Stimulated activated CD4-positive, alpha-beta T cell treated with anti-CD3 and anti-CD28 coated beads, Interleukin-15, amount 100 ng/mL, for 24 hours (primary cell): ENCODE data around the gene FSTL5.
"Not testable (repeated sequence)": the region's sequence is repeated elsewhere in the genome, so short reads cannot be mapped to it uniquely, and the experiment has no call there.

ENCODE experiments used
- DNase-seq: peaks from one replicate; pipeline ENCODE4 v3.0.0-alpha.2; 2020

FSTL5 gene

DNA sequence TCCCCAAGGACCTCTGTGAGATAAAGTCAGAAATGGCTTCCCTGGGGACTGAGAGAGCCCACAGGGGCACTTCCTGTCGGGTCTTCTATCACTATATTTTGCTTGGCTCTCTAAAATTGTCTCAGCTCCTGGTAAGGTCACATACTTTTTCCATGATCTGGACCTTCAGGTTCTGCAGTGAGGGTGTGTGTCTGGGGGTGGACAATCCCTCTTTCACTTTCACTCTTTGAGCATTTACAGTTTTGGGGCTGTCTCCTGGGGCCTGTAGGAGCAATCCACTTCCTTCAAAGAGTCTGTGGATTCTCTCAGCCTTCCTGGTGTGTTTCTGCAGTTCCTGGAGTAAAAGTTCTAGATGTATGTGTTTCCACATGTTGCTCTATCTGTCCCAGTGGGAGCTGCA is 335.7 kb downstream of the FSTL5 start:
- no peak for DNase-seq

DNA sequence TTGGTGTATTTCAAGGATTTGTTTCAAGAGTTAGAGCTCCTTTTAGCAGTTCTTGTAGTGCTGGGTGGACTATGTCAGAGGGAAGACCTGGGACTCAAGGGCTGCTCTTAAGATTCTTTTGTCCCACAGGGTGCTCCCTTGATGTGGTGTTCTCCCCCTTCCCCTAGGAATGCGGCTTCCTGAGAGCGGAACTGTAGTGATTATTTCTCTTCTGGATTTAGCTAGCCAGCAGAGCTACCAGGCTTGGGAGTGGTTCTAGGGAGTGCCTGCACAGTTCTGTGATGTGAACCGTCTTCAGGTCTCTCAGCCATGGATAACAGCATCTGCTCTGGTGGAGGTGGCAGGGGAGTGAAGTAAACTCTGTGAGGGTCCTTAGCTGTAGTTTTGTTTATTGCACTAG is 336.8 kb downstream of the FSTL5 start:
- DNase-seq = no peak

DNA sequence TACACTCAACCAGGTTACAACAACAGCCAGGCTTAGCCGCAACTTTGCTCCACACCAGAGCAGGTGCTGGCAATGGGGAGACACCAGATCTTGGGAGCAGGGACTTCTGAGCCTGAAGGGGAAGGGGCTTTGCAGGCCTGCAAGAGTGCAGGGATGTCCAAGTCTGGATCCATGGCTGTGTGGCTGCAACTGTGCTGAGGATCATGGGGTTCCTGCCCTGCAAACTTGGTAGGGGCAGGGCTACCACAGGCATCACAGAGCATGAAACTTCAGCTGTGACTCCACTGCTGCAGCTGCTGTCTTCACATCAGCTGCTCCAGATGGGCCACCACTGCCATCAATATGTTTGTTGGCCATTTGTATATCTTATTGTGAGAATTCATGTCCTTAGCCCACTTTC is 340.4 kb downstream of the FSTL5 start:
- DNase-seq = no peak

DNA sequence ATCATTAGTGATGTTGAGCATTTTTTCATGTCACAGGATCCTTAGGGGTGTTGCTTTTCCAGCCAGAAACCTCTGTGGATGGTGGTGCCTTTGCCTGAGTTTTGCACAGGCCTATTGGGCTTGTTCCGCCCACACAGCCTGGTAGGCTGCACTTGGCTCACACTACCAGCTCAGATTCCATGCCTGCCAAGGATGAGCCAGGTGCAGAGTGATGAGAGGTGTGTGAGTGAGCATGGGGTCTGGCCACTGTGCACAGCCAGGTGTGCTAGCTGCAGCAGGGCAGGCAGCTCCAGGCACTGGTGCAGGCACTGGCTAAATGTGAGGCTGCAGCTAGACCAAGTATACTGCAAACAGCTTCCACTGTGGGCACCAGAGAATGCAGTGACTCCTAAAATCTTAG is 341.6 kb downstream of the FSTL5 start:
- no peak for DNase-seq

- no peak for DNase-seq
Observed at GRCh38 chr4:161817914-161818313, 345.9 kb downstream of the FSTL5 start.

DNA sequence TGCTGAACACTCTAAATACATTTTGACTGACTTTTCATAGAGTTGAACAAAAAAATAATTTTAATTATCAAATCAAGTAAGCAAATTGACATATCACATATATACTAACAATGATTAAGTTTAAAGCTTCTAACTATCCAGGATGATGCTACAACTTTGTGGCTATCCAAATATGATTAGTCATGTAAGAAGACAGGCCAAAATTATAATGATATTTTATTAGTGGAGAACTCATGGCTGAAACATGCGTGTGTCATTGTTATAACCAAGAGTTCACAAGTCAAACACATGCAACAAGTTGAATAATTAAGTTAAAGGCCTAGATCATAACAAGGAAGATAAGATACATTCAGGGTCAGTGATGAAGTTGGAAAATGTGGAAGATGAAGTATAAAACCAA is 346.8 kb downstream of the FSTL5 start:
- no peak for DNase-seq

- DNase-seq = no peak
Observed at GRCh38 chr4:161815841-161816240, 348.0 kb downstream of the FSTL5 start.

DNA sequence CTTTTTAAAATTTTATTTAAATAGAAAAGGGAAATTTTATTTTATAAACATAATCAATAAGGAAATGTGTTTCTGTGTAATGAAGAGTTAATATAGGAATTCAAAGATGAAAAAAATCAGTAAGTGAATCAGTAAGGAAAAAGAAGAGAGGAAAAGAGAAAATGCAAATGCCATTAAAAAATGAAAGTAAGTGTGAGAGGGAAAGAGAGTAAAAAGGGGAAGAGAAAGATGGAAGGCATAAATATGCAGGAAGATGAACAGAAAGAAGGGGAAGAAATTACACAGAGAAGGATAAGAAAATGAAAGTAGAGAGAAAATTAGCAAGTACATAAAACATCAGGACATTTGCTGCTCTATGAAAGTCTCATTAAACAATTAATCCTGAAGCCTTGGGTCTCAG is 349.9 kb downstream of the FSTL5 start:
- no peak for DNase-seq

- DNase-seq = no peak
Observed at GRCh38 chr4:161813389-161813788, 350.4 kb downstream of the FSTL5 start.

DNA sequence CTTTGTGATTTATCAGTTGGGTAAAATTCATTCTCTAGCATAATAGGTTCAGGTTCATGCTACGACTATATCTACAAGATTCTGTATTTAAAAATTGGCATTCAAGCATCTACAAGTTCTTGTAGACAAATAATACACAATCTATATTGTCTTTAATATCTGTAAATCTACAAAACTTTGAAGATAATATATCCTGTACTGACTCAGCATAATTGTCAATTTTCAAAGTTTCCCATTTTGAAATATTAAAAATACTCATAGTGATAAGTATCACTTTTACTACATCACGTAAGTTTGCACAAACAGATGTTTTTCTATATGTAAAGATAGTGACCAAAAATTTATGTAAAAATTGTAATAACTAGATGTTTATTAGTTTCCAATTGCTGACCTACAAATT is 360.6 kb downstream of the FSTL5 start:
- no peak for DNase-seq

- no peak for DNase-seq
Observed at GRCh38 chr4:161799710-161800109, 364.1 kb downstream of the FSTL5 start.

GRCh38 chr4:161792991-161793390 is 370.8 kb downstream of the FSTL5 start:
- DNase-seq = no peak

GRCh38 chr4:161791796-161792556 is 371.8 kb downstream of the FSTL5 start:
- DNase-seq = no peak

DNA sequence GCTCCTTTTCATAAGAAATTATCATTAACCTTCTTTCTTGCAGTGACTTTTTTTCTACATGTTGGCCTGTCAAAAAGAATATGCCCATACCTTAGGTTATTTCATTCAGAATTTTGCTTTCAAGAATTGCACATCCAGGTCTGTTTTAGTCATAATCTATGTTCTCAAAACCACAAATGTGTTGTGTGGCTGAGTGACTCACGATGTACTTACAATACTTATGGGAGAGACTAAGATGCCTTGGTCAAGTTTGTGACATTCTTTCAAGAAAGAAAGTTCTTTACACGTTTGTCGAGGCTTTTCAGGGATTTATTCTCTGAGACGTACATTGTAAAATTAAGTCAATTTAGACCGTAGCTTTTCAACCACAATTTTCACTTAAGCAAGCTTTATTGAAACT is 396.7 kb downstream of the FSTL5 start:
- DNase-seq = no peak

DNA sequence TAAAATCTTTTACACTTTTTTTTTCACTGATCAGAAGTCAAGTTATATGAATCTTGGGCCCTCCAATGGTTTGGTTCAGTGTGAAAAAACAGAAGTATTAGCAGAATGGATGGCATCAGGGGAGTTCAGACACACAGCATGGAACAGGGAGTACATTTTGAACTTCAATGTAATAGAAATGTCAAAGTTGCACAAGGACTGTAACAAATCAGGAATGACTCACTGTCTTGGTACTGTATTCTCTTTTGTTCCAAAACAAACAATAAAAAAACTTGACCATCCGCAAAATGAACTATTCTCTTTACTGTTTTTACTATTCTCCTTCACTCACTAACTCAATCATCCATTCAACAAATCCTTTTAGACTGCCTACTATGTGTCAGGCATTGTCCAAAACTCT is 401.0 kb downstream of the FSTL5 start:
- no peak for DNase-seq

DNA sequence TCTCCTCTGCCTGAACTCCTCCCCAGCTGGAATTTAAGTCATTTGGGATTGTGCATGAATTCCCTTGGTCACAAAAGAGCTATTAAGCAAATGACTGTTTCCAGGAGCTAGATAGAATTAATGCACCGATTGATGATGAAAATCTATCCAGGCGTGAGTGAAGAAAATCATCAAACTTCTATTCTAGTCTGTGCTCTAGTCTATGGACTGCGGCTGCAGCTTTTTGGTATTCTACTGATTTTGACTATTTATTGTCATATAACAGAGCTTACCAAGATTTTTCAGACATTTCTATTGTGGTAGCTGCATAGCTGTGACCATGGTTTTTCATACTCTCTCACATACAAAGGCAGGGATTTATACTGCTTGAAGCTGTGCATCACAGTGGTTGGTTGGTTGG is 403.8 kb downstream of the FSTL5 start:
- no peak for DNase-seq

DNA sequence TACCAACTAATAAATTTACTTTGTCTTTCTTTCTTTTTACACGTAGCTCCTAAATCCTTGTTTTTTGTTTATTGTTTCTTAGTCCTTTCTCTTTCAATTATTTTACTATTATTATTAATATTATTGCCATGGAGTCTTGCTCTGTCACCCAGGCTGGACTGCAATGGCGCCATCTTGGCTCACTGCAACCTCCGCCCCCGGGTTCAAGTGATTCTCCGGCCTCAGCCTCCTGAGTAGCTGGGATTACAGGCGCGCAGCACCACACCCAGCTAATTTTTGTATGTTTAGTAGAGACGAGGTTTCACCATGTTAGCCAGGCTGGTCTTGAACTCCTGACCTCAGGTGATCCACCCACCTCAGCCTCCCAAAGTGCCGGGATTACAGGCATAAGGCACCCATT is 405.4 kb downstream of the FSTL5 start:
- DNase-seq = not testable (repeated sequence)

GRCh38 chr4:161728929-161729328 is 434.9 kb downstream of the FSTL5 start:
- DNase-seq = no peak

DNA sequence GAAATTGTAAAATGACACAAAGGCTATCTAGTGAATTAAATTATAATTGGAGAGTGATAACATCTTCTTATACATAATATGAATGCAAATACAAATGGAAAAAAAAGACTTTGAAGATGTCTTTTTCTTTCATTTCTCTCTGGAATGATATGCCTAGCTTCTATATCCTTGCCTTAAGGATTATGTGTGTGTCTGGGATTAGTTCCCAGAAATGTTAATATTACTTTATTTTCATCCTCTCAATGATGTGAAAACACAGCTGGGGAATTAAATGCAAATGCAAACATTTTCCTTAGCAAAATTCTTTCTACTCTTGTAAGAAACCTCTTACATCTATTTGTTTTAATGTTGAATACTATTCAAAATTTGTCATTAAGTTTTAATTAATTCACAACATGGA is 441.9 kb downstream of the FSTL5 start:
- no peak for DNase-seq

- DNase-seq = no peak
Observed at GRCh38 chr4:161717084-161717483, 446.7 kb downstream of the FSTL5 start.

DNA sequence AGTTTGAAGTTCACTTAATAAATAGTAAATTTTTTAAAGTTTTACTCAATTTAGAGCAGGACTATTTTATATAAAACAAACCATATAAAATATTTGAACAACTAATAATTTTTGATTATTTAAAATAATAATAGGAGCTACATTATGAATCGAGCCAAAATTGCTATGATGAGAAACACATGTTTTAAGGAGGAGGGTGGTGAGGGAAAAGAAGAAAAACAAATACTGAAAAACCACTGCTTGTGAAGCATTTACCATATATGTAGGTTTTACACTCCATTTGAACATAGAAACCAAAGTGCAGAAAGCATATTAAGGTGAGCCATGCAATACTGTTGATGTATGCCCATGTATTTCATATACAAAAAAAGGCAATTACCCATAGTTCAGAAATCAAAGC is 448.9 kb downstream of the FSTL5 start:
- no peak for DNase-seq

DNA sequence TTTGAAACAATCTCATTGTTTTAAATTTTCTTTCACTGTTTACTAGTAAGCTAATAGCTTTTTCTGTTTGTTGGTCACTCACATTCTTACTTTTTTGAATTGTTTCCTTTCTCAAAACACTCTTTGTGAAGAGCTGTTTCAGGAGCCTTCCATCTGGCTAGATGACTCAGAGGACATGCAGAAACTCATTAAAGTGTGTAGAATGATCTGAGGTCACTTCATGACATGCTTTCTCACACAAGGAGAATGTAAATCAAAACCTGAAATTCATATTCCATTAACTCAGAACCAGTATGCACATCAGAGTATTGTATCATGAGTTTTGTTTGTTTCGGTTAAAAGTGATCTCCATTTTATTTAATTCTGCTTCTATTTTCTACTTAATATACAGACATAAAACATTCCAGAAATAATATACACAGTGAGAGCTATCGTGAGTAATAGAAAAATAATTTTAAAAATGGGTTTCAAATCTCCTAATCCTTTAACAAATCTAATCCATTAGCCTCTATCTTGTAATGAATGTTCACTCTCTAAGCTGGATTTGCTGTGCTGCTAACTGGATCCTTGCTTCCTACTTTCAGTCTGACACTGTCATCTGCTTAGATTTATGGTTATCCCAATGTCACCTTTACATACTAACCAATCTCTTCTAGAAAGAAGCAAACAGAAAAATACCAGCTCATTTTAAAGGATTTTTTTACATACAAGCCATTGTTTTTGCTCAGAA is 449.6 kb downstream of the FSTL5 start:
- no peak for DNase-seq

DNA sequence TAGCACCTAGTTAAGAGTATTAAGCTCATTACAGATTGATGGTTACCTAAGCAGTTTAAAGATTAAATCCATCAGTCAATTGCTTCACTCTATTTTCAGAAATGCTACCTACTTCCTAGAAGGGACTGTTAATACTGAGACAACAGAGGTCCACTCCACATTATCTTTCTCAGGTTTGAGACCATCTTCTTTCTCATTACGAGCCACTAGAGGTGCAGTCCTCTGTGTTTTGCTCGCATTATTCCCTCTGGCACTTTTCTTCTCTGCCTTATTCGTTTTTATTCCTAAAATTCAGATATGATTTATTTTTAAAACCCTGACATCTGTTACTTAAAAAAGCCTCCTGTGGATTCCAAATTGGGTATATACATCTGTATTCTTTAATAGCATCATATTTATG is 459.1 kb downstream of the FSTL5 start:
- no peak for DNase-seq

- DNase-seq = no peak
Observed at GRCh38 chr4:161704040-161704439, 459.8 kb downstream of the FSTL5 start.

DNA sequence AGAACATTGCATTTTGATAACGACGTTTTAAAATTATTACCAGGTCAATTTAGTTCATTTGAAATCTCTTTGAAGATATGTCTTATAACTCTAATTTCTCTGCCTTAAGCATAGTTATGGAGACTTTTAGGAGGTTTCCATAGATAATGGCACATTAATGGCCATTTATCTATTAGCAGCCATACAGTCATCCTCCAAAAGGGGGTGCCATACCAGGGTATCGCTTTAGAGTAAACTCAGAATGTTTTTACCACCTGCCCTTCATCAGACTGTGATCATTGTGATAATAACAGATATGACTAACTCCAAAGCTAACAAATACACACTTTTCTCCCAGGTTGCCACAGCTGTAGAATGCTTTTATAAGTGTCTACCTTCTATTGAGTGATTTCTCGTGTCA is 461.5 kb downstream of the FSTL5 start:
- DNase-seq = no peak
